ENCODE data around the gene CCL4. TPM values are rescaled to one million over a fixed set of nuclear protein-coding genes. Genes with fewer than 3 reads are reported as not detected.

Gene CCL4
- total and polyA plus RNA-seq, 2 donors (not counting 1 experiment from before 2014, with no cell fraction given) = 3.5 to 7.6 TPM

- Histone ChIP-seq H3K4me1 (ENCODE audit: control insufficient read depth in 2 of 2, insufficient read depth in 2 of 2, low read length in 2 of 2) (peaks cover 5 to 16% of the 10 kb centered on the region in 2 donors), H2AFZ (ENCODE audit: insufficient read depth, low read depth, low read length, poor library complexity, severe bottlenecking) (no peak overlapping the region), H3K4me2 (replicated peaks; ENCODE audit: low read depth, low read length, poor library complexity, severe bottlenecking) (no peak overlapping the region), H3K4me3 (ENCODE audit: control extremely low read depth in 1 of 5, extremely low read depth in 1 of 5, insufficient read depth in 1 of 5, low read depth in 2 of 5, low read length in 4 of 5) (no peak overlapping the region), H3K9me3 (ENCODE audit: control extremely low read depth in 1 of 3, control insufficient read depth in 2 of 3, insufficient read depth in 1 of 3, low read length in 2 of 3) (no peaks in the 10 kb centered on the region), H3K36me3 (replicated peaks in 1 of 2; ENCODE audit: control extremely low read depth in 1 of 2, control insufficient read depth in 1 of 2, extremely low read depth in 1 of 2, insufficient read depth in 2 of 2, low read length in 1 of 2) (no peaks in the 10 kb centered on the region), H3K27ac (ENCODE audit: low read length in 2 of 2) (no peak overlapping the region), H4K20me1 (ENCODE audit: control insufficient read depth, insufficient read depth, low read length, poor library complexity, severe bottlenecking) (no peaks in the 10 kb centered on the region), H3K79me2 (ENCODE audit: control insufficient read depth, insufficient read depth, low read length) (no peaks in the 10 kb centered on the region), H3K9ac (ENCODE audit: low read length) (no peak overlapping the region), H3K27me3 (replicated peaks in 1 of 4; ENCODE audit: control extremely low read depth in 1 of 4, control insufficient read depth in 3 of 4, insufficient read depth in 4 of 4, low read length in 3 of 4) (no peaks in the 10 kb centered on the region)
- no peak overlapping the region for H3K27ac Mint-ChIP-seq
- ChIA-PET POLR2A (no interaction called here), CTCF (interaction anchor here (0.8 to 15.6 kb wide), 3 partner anchors 10 to 168 kb away, joined by 3 to 639 read pairs (median 71); partner anchors contain the start of gene CCL16)
- no peaks in the 10 kb centered on the region for H3K9me3 Mint-ChIP-seq (ENCODE audit: insufficient read depth)
- H3K4me1 Mint-ChIP-seq = peaks cover 40% of the 10 kb centered on the region
- WGBS (ENCODE audit: insufficient coverage) = 100% methylated on average over 1 of the region's 2 CpGs
- ATAC-seq (ENCODE audit: low read depth) = no peak
- H3K27me3 Mint-ChIP-seq = peaks cover 2% of the 10 kb centered on the region
- TF ChIP-seq CTCF (IDR thresholded peaks at IDR 0.05) = no peak
- TF ChIP-seq EZH2 (IDR thresholded peaks at IDR 0.05; ENCODE audit: borderline replicate concordance, insufficient read depth, low read depth, low read length, poor library complexity, severe bottlenecking) = no peak
- H3K4me3 Mint-ChIP-seq = no peak overlapping the region
- DNase-seq = no peak
- intact Hi-C loops (cut with micrococcal nuclease) = no loop called here
These were observed 40.4 kb downstream of the CCL4 start for GRCh38 chr17:36144014-36144413.

- Mint-ChIP-seq H3K27ac (no peak overlapping the region), H3K9me3 (ENCODE audit: insufficient read depth) (no peaks in the 10 kb centered on the region), H3K27me3 (peaks cover 8% of the 10 kb centered on the region), H3K4me3 (no peak overlapping the region), H3K4me1 (peaks cover 46% of the 10 kb centered on the region)
- 100% methylated on average over 1 of the region's 5 CpGs for WGBS (ENCODE audit: insufficient coverage)
- intact Hi-C loops (cut with micrococcal nuclease) = no loop called here
- peaks cover 11 to 21% of the 10 kb centered on the region in 2 donors for H3K4me1 ChIP-seq (ENCODE audit: control insufficient read depth in 2 of 2, insufficient read depth in 2 of 2, low read length in 2 of 2)
- H3K27ac ChIP-seq (ENCODE audit: low read length in 2 of 2) = no peak overlapping the region
- no peaks in the 10 kb centered on the region for H4K20me1 ChIP-seq (ENCODE audit: control insufficient read depth, insufficient read depth, low read length, poor library complexity, severe bottlenecking)
- no peak overlapping the region for H2AFZ ChIP-seq (ENCODE audit: insufficient read depth, low read depth, low read length, poor library complexity, severe bottlenecking)
- no peak overlapping the region for H3K4me3 ChIP-seq (ENCODE audit: control extremely low read depth in 1 of 5, extremely low read depth in 1 of 5, insufficient read depth in 1 of 5, low read depth in 2 of 5, low read length in 4 of 5)
- H3K27me3 ChIP-seq (replicated peaks in 1 of 4; ENCODE audit: control extremely low read depth in 1 of 4, control insufficient read depth in 3 of 4, insufficient read depth in 4 of 4, low read length in 3 of 4) = no peaks in the 10 kb centered on the region
- ChIA-PET CTCF (interaction anchor here (0.9 to 15.6 kb wide), 7 partner anchors 11 to 297 kb away, joined by 3 to 639 read pairs (median 11); partner anchors contain the start of genes CCL16 and CCL3), POLR2A (no interaction called here)
- no peaks in the 10 kb centered on the region for H3K36me3 ChIP-seq (replicated peaks in 1 of 2; ENCODE audit: control extremely low read depth in 1 of 2, control insufficient read depth in 1 of 2, extremely low read depth in 1 of 2, insufficient read depth in 2 of 2, low read length in 1 of 2)
- no peak overlapping the region for H3K4me2 ChIP-seq (replicated peaks; ENCODE audit: low read depth, low read length, poor library complexity, severe bottlenecking)
- H3K9ac ChIP-seq (ENCODE audit: low read length) = no peak overlapping the region
- no peaks in the 10 kb centered on the region for H3K9me3 ChIP-seq (ENCODE audit: control extremely low read depth in 1 of 3, control insufficient read depth in 2 of 3, insufficient read depth in 1 of 3, low read length in 2 of 3)
- H3K79me2 ChIP-seq (ENCODE audit: control insufficient read depth, insufficient read depth, low read length) = no peaks in the 10 kb centered on the region
- DNase-seq (no peak), ATAC-seq (ENCODE audit: low read depth) (no peak)
- no peak for TF ChIP-seq EZH2 (IDR thresholded peaks at IDR 0.05; ENCODE audit: borderline replicate concordance, insufficient read depth, low read depth, low read length, poor library complexity, severe bottlenecking)
- no peak for TF ChIP-seq CTCF (IDR thresholded peaks at IDR 0.05)
These were observed 41.5 kb downstream of the CCL4 start for GRCh38 chr17:36144981-36145729.
